ENCODE data around the gene MTX1.

MTX1 gene

GRCh38 chr1:155174324-155175280 is 33.9 kb upstream of the MTX1 start:
- DNase-seq: no peak

GRCh38 chr1:155175281-155175926 is 33.1 kb upstream of the MTX1 start:
- no peak for DNase-seq

GRCh38 chr1:155175927-155176371 is 32.5 kb upstream of the MTX1 start:
- DNase-seq: no peak

- DNase-seq: peak; percentile 59
Observed at GRCh38 chr1:155176544-155177071, 31.9 kb upstream of the MTX1 start.

GRCh38 chr1:155177192-155177917 is 31.1 kb upstream of the MTX1 start:
- DNase-seq: no peak

- DNase-seq: no peak
Observed at GRCh38 chr1:155177918-155178281, 30.6 kb upstream of the MTX1 start.

GRCh38 chr1:155178441-155179111 is 29.9 kb upstream of the MTX1 start:
- DNase-seq: no peak

GRCh38 chr1:155179112-155180031 is 29.1 kb upstream of the MTX1 start:
- no peak for DNase-seq

- no peak for DNase-seq
Observed at GRCh38 chr1:155181371-155182051, 27.0 kb upstream of the MTX1 start.

GRCh38 chr1:155182052-155182550 is 26.4 kb upstream of the MTX1 start:
- DNase-seq: no peak

- no peak for DNase-seq
Observed at GRCh38 chr1:155183775-155184221, 24.7 kb upstream of the MTX1 start.

GRCh38 chr1:155184351-155184811 is 24.1 kb upstream of the MTX1 start:
- no peak for DNase-seq

GRCh38 chr1:155184835-155185782 is 23.4 kb upstream of the MTX1 start:
- DNase-seq: no peak

GRCh38 chr1:155185783-155186066 is 22.8 kb upstream of the MTX1 start:
- no peak for DNase-seq

GRCh38 chr1:155186067-155186793 is 22.3 kb upstream of the MTX1 start:
- no peak for DNase-seq

- no peak for DNase-seq
Observed at GRCh38 chr1:155186794-155187455, 21.6 kb upstream of the MTX1 start.

- DNase-seq: no peak
Observed at GRCh38 chr1:155187456-155187891, 21.0 kb upstream of the MTX1 start.

- DNase-seq: no peak
Observed at GRCh38 chr1:155188268-155188667, 20.2 kb upstream of the MTX1 start.

Data from GOT3 (cell line).